Measurements from ENCODE around the gene AMOTL2.

GRCh38 chr3:134381831-134382442, 7.7 kb upstream of the AMOTL2 start:
- TF ChIP-seq POLR2AphosphoS5 (IDR thresholded peaks at IDR 0.05; ENCODE audit: low read depth) (no peak), EZH2phosphoT487 (IDR thresholded peaks at IDR 0.05; ENCODE audit: unreplicated experiment) (no peak), NANOG (IDR thresholded peaks at IDR 0.05; ENCODE audit: borderline replicate concordance) (no peak), CTCF (conservative IDR thresholded peaks at IDR 0.05; ENCODE audit: low read depth in 2 of 2) (no peak), REST (IDR thresholded peaks at IDR 0.05; ENCODE audit: unreplicated experiment) (no peak), JUNB (IDR thresholded peaks at IDR 0.05; ENCODE audit: unreplicated experiment) (no peak), EZH2 (IDR thresholded peaks at IDR 0.05; ENCODE audit: low read depth, unreplicated experiment) (no peak), CREB1 (CRISPR knock-in tag; IDR thresholded peaks at IDR 0.05; ENCODE audit: low read depth) (no peak), ZNF462 (CRISPR knock-in tag; IDR thresholded peaks at IDR 0.05) (no peak)
